ENCODE measurements around the gene CYP1B1. TPM values are rescaled to one million over a fixed set of nuclear protein-coding genes. Genes with fewer than 3 reads are reported as not detected.

The CYP1B1 gene
- polyA plus RNA-seq, 3 donors, result 63.2 to 250 (median 162) TPM

DNA sequence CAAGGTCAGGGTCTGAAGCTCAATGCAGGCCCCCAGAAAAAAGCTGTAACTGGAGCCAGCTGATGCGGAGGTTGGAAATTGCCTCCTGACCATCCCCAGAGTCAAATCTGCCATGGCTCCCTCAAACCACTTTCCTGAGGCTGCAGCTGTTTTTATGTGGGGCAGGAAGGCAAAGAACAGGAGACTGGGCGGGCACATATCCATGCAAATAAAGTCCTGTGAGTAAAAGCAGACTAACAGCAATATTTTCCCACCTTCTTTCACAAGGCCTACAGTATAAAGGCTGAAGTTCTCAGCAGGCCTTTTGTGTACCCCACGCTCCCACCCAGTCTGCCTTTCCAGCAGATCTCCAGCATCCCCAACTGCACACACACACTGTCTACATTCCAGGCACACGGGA is 47.1 kb downstream of the CYP1B1 start:
- Mint-ChIP-seq H3K27me3 (ENCODE audit: low read depth in 3 of 3) (peaks cover 5 to 28% (median 7%) of the 10 kb centered on the region in 3 donors), H3K9me3 (peaks cover 0 to 10% (median 0%) of the 10 kb centered on the region in 7 donors), H3K4me3 (no peak overlapping the region), H3K36me3 (no peaks in the 10 kb centered on the region), H3K4me1 (no peaks in the 10 kb centered on the region), H3K27ac (no peak overlapping the region)
- Histone ChIP-seq H3K79me2 (ENCODE audit: insufficient read depth, low read length) (no peaks in the 10 kb centered on the region), H2AFZ (ENCODE audit: insufficient read depth, low read depth, low read length, poor library complexity, severe bottlenecking) (no peak overlapping the region), H3K4me3 (replicated peaks in 1 of 3; ENCODE audit: low read depth in 2 of 3, low read length in 3 of 3) (no peak overlapping the region), H4K20me1 (ENCODE audit: insufficient read depth, low read length) (no peaks in the 10 kb centered on the region), H3K9me3 (replicated peaks in 1 of 2; ENCODE audit: control insufficient read depth in 1 of 2, insufficient read depth in 1 of 2, low read length in 2 of 2) (no peaks in the 10 kb centered on the region), H3K4me2 (replicated peaks; ENCODE audit: extremely low read depth, low read length, poor library complexity, severe bottlenecking) (no peak overlapping the region), H3K36me3 (replicated peaks in 1 of 2; ENCODE audit: control insufficient read depth in 1 of 2, insufficient read depth in 2 of 2, low read length in 2 of 2) (no peaks in the 10 kb centered on the region), H3K27ac (ENCODE audit: low read depth in 1 of 2, low read length in 2 of 2) (no peak overlapping the region), H3K27me3 (ENCODE audit: control insufficient read depth in 2 of 2, insufficient read depth in 2 of 2, low read length in 2 of 2) (peaks cover 0 to 8% of the 10 kb centered on the region in 2 donors), H3K9ac (ENCODE audit: insufficient read depth, low read length, poor library complexity, severe bottlenecking) (no peak overlapping the region), H3K4me1 (ENCODE audit: control insufficient read depth in 1 of 2, insufficient read depth in 2 of 2, low read length in 2 of 2) (no peaks in the 10 kb centered on the region)
- TF ChIP-seq CTCF (IDR thresholded peaks at IDR 0.05), result no peak
- intact Hi-C loops (cut with micrococcal nuclease), result no loop called here
- no peak for DNase-seq
- 93% methylated on average over 3 of the region's 4 CpGs for WGBS (ENCODE audit: insufficient coverage)

GRCh38 chr2:38026846-38027245 is 49.1 kb downstream of the CYP1B1 start:
- H3K36me3 Mint-ChIP-seq, result no peaks in the 10 kb centered on the region
- Histone ChIP-seq H3K4me2 (replicated peaks; ENCODE audit: extremely low read depth, low read length, poor library complexity, severe bottlenecking) (no peak overlapping the region), H3K27me3 (ENCODE audit: control insufficient read depth in 2 of 2, insufficient read depth in 2 of 2, low read length in 2 of 2) (peaks cover 0 to 8% of the 10 kb centered on the region in 2 donors), H3K36me3 (replicated peaks in 1 of 2; ENCODE audit: control insufficient read depth in 1 of 2, insufficient read depth in 2 of 2, low read length in 2 of 2) (no peaks in the 10 kb centered on the region), H3K9me3 (replicated peaks in 1 of 2; ENCODE audit: control insufficient read depth in 1 of 2, insufficient read depth in 1 of 2, low read length in 2 of 2) (no peaks in the 10 kb centered on the region), H3K79me2 (ENCODE audit: insufficient read depth, low read length) (no peaks in the 10 kb centered on the region), H3K27ac (ENCODE audit: low read depth in 1 of 2, low read length in 2 of 2) (no peak overlapping the region), H4K20me1 (ENCODE audit: insufficient read depth, low read length) (no peaks in the 10 kb centered on the region), H3K4me1 (ENCODE audit: control insufficient read depth in 1 of 2, insufficient read depth in 2 of 2, low read length in 2 of 2) (no peaks in the 10 kb centered on the region), H3K4me3 (replicated peaks in 1 of 3; ENCODE audit: low read depth in 2 of 3, low read length in 3 of 3) (no peak overlapping the region), H2AFZ (ENCODE audit: insufficient read depth, low read depth, low read length, poor library complexity, severe bottlenecking) (no peak overlapping the region), H3K9ac (ENCODE audit: insufficient read depth, low read length, poor library complexity, severe bottlenecking) (no peak overlapping the region)
- H3K27ac Mint-ChIP-seq, result no peak overlapping the region
- intact Hi-C loops (cut with micrococcal nuclease), result no loop called here
- WGBS (ENCODE audit: insufficient coverage), result no CpG with 5 or more reads among the region's 2 CpGs
- no peak for DNase-seq
- no peak for TF ChIP-seq CTCF (IDR thresholded peaks at IDR 0.05)
- H3K4me3 Mint-ChIP-seq, result no peak overlapping the region
- peaks cover 0 to 10% (median 0%) of the 10 kb centered on the region in 7 donors for H3K9me3 Mint-ChIP-seq
- H3K27me3 Mint-ChIP-seq (ENCODE audit: low read depth in 3 of 3), result peaks cover 0 to 24% (median 7%) of the 10 kb centered on the region in 3 donors
- no peaks in the 10 kb centered on the region for H3K4me1 Mint-ChIP-seq
